Thyroid gland (tissue), 4 donors: ENCODE data around the gene ERBB2.

ENCODE experiments used
- POLR2A ChIP-seq, 2 donors: fragments of 450-650 bp; IDR thresholded peaks; one replicate each; pipeline ENCODE4 v1.6.1; 2017; ENCODE audit warnings: antibody characterized with exemption in 2 of 2, mild to moderate bottlenecking in 2 of 2, moderate library complexity in 1 of 2
- TF ChIP-seq, protein P1 (sequence below), 6 experiments: fragments of 200-600 bp in 3 of 6; fragments of 450-650 bp in 3 of 6; sonication (generic) in 3 of 6; IDR thresholded peaks; one replicate each; pipeline ENCODE4 v1.5.1; 2016 to 2019; ENCODE audit warnings: antibody characterized with exemption in 6 of 6, mild to moderate bottlenecking in 2 of 6, inconsistent platforms in 1 of 6, moderate library complexity in 1 of 6

DNA sequence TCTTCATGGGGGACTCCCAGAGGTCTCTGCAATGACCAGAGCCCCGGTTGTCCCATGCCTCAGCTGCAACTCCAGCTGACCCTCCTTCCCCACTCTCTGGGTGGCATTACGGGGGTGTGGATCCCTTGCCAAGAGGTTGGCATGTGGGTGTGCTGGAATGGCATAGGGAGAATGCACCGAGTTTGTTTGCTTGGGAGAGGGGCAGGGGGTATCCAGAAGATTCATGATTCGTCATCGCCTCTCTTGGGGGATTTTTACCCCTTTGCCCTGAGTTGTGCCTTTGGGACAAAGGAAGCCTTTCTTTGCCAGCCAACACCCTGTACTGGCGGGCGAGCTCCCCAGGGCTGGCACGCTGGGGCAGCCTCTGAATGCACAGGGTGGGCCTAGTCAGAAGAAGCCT is 6.5 kb downstream of the ERBB2 start:
- TF ChIP-seq, protein P1, sequence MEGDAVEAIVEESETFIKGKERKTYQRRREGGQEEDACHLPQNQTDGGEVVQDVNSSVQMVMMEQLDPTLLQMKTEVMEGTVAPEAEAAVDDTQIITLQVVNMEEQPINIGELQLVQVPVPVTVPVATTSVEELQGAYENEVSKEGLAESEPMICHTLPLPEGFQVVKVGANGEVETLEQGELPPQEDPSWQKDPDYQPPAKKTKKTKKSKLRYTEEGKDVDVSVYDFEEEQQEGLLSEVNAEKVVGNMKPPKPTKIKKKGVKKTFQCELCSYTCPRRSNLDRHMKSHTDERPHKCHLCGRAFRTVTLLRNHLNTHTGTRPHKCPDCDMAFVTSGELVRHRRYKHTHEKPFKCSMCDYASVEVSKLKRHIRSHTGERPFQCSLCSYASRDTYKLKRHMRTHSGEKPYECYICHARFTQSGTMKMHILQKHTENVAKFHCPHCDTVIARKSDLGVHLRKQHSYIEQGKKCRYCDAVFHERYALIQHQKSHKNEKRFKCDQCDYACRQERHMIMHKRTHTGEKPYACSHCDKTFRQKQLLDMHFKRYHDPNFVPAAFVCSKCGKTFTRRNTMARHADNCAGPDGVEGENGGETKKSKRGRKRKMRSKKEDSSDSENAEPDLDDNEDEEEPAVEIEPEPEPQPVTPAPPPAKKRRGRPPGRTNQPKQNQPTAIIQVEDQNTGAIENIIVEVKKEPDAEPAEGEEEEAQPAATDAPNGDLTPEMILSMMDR (IDR thresholded peaks at IDR 0.05): no peak
- no peak for TF ChIP-seq POLR2A (IDR thresholded peaks at IDR 0.05)
